COLO668 (cell line): Measurements from ENCODE around the gene PAK4.
A peak's percentile ranks its signal among the peaks of the same experiment; 100 is the strongest.
"Not testable (repeated sequence)": the region's sequence is repeated elsewhere in the genome, so short reads cannot be mapped to it uniquely, and the experiment has no call there.

Experiments
- DNase-seq: peaks from one replicate; lab custom pipeline; 2025; ENCODE audit not compliant: unreplicated experiment; lab: John Stamatoyannopoulos, UW

Gene PAK4

DNA sequence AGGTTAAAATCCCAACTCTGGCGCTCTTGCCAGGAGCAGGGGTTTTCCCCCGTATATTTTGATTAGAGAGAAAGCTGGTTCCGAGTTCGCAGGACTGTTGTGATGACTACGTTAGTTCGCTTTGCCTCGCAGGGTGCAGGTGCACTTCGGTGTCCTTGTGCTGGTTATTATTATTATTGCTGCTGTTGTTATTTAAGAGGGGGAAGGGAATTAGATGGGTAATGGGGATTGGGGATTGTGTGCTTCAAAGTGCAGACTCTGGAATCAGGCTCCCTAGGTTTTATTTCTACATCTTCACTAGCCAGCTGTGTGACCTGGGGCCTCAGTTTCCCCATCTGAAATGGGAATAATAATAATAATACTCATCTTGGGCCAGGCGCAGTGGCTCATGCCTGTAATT lies 26.2 kb upstream of the PAK4 start:
- DNase-seq = no peak

DNA sequence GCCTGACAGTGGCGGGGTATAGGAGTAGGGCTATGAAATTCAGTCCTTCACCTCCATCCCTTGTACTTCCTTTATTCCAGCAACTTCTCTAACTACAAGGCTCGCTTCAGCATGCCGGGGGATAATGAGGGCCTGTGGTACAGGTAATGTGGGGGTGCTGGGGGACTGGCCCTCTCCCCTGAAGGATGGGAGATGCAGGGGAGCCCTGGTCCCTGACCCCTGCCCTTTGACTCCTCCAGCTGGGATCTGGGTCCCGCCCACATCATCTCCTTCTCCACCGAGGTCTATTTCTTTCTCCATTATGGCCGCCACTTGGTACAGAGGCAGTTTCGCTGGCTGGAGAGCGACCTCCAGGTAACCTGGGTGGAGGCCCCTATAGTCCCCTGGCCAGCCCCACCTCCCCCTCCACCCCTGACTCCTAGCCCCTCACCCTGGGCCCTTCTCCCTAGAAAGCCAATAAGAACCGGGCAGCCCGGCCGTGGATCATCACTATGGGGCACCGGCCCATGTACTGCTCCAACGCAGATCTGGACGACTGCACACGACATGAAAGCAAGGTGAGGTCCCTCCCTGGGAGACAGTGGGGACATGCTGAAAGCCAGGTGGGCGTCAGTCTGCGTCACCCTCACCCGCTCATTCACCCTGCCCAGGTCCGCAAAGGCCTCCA lies 25.0 kb upstream of the PAK4 start:
- no peak for DNase-seq

DNA sequence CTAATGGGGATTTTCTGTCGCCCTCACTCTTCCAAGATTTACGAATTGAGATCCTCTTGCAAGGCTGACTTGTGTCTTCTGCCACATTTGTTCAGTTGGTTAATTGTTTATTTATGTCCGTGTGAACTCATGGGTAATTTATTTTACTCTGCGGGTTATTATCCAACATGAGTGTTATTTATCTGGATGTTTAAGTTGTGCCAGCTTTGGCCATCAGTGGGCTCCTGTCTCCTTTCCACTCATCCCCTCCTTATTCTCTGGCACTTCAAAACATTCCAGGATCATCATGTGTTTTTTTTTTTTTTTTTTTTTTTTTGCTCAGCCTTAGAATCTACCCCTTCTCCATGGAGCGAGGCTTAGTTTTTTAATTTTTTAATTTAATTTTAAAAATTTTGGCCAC lies 22.4 kb upstream of the PAK4 start:
- no peak for DNase-seq

DNA sequence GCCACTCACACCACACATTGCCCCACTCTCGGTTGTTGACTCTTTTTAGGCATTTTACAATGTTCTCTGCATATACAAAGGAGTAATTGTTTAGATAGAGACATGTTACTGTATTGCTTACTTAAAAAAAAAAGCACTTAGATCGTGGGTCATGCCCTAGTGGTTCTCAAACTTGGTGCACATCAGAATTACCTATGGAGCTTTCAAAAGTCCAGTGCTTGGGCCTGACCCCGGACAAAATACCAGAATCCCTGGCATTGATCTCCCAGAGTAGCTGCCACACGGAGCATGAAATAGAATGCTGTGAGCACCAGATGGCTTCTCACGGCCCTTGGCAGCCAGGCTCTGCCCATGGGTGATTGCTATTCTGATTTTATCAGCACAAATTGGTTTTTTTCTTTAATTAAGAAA lies 21.4 kb upstream of the PAK4 start:
- DNase-seq = no peak

DNA sequence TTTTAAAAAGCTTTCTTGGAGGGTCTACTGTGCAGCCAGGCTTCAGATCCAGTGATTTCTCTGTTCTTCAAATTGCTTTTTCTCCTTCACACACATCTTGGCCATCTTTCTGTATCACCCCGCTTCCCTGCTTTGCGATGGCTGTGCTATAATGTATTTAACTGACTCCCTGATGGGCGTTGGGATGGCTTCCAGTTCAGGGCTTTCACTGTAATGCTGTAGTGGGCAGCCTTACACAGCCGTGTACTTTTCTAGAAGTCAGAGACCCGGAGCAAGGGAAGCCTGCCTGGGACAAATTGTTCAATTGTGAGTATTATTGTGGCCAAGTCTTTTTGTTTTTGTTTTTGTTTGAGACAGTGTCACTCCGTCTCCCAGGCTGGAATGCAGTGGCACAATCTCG lies 19.4 kb upstream of the PAK4 start:
- DNase-seq = no peak

DNA sequence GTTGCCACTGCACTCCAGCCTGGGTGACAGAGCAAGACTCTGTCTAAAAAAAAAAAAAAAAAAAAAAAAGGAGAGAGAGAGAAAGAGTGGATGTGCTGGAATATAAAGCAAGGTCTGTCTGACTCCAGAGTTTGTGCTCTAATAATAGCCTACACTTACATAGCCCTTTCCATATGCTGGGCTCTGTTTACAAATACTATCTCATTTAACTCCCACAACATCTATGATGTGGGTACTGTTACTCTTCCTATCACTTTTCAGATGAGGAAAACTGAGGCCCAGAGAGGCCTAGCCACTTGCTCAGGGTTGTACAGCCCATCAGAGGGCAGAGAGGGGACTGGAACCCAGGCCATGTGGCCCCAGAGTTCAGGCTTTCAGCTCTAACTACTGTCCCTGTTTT lies 15.9 kb upstream of the PAK4 start:
- no peak for DNase-seq

DNA sequence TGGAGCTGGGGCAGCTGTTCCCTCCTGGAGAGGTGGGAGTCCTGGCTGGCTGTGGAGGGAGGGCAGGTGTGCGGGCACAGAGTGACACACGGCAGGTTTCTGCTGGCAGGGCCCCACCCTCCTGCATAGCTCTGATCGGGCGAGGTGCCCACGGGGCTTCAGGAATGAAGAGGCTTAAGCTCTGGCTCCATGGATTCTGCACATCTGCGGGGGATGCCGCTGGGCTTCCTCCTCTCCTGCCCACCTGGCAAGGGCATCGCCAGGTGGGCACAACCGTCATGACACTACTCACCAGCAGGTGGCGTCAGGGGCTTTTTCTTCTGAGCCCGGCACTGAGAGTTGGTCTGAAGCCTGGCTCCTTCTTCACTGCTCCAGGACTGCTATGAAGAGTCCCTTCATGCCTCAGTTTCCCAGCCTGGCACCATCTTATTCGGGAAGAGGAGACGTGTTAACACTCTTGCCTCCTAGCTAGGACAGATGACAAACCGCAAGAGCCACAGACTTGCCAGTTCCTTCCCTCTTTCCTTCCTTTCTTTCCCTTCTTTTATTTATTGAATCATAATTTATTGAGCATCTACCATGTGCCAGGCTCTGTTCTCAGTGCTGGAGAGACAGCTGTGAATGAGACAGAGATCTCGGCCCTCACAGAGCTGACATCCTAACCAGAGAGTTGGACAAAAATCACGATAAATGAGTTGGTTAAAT lies 15.2 kb upstream of the PAK4 start:
- DNase-seq = peak; percentile 64

DNA sequence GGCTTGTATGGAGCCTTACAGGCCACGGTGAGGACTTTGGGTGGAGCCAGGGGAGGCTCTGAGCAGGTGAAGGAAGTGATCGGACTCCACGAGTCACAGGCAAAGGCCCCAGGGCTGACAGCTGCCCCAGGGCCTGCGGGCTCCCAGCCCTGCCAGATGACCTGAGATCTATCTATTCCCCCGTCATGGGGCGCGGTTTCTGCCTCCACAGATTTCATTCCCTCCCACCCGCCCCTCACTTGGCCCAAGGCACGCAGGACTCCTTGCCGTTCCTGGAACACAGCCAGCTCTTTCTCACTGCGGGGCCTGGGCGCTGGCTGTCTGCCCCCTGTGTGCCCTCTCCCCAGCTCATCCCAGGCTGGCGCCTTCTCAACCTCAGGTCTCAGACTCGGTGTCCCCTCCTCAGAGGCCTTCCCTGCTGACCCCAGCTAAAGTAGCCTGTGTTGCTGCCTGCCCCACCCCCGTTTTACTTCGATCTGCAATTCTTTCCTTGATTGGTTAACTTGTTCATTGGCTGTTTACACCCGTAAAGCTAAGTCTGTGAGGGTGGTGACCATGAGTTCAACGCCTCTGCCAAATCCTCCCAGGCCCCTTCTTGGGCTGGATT lies 13.9 kb upstream of the PAK4 start:
- DNase-seq = peak; percentile 38

DNA sequence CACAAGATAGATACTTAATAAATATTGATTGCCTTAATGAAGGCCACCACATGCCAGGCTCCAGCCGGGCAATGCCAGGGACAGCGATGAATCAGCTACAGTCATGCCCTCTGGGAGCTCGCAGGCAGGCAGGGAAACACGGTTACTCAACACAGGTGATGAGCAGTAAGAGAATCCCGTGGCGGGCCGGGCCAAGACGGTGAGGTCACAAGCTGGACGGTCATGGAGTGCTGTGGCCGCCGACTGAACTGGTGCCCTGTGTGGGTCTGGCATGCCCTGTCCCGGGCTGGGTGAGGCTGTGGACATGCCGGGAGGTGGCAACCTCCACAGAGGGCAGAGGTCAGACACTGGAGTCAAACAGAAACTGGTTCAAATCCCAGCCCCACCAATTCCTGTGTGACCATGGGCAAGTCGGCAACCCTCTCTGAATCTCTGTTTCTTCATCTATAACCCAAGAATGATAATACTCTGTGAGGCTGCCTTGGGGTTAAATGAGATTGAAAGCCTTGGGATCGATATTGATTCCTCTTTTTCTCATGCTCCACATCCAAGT lies 13.2 kb upstream of the PAK4 start:
- no peak for DNase-seq

DNA sequence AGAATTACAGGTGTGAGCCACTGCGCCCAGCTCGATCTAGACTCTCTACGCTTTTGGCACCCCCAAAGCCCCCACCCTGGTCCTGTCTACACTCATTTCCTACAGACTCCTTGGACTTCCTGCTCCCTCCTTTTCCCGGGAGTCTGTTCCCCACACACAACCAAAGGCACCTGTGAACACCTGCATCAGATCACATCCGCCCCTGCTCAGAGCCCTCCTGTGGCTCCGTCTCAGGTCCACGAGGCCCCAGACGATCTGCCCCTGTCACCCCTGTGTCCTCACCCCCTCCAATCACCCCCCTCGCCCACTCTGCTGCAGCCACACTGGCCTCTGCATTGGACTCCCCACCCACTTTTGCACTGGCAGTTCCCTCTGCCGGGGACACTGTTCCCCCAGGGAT lies 12.4 kb upstream of the PAK4 start:
- no peak for DNase-seq

DNA sequence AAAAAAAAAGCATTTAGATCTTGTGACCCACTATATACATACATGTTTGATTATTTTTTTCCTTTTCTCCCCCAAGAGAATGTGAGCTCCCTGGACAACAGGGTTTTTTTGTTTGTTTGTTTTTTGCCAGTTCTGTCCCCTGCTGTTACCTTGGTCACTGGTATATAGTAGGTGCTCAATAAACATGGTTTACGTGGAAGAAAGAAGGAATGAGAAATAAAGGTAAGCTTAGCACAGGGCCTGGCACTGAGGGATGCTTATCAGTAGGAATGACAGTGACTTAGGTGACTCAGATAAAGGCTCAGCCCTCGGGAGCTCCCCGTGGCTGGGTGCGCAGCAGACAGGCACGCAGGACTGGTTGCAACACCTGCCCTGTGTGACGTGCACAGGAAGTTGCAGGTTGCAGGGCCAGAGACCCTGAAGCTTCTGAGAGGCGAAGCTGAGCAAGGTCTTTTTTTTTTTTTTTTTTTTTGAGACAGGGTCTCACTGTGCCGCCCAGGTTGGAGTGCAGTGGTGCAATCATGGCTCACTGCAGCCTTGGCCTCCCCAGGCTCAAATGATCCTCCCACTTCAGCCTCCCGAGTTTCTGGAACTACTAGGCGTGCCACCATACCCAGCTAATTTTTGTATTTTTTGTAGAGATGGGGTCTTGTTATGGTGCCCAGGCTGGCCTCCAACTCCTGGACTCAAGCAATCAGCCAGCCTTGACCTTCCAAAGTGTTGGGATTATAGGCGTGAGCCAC lies 10.3 kb upstream of the PAK4 start:
- no peak for DNase-seq

DNA sequence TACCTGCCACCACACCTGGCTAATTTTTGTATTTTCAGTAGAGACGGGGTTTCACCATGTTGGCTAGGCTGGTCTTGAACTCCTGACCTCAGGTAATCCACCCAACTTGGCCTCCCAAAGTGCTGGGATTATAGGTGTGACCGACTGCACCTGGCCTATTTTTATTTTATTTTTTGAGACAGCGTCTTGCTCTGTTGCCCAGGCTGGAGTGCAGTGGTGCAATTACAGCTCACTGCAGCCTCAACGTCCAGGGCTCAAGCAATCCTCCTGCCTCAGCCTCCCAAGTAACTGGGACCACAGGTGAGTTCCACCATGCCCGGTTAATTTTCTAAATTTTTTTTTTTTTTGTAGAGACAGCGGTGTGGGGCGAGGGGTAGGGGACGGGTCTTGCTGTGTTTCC lies 8.6 kb upstream of the PAK4 start:
- DNase-seq = not testable (repeated sequence)

DNA sequence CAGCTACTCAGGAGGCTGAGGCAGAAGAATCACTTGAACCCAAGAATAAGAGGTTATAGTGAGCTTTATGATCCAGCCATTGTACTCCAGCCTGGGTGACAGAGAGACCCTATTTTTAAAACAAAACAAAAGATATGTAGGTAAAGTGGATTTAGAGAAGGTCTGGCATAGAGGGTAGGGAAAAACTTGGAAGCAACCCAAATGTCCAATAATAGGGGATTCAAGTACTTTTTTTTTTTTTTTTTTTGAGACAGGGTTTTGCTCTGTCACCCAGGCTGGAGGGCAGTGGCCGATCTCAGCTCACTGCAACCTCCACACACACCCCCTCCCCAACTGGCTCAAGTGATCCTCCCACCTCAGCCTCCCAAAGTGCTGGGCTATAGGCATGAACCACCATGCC lies 5.8 kb upstream of the PAK4 start:
- DNase-seq = no peak

DNA sequence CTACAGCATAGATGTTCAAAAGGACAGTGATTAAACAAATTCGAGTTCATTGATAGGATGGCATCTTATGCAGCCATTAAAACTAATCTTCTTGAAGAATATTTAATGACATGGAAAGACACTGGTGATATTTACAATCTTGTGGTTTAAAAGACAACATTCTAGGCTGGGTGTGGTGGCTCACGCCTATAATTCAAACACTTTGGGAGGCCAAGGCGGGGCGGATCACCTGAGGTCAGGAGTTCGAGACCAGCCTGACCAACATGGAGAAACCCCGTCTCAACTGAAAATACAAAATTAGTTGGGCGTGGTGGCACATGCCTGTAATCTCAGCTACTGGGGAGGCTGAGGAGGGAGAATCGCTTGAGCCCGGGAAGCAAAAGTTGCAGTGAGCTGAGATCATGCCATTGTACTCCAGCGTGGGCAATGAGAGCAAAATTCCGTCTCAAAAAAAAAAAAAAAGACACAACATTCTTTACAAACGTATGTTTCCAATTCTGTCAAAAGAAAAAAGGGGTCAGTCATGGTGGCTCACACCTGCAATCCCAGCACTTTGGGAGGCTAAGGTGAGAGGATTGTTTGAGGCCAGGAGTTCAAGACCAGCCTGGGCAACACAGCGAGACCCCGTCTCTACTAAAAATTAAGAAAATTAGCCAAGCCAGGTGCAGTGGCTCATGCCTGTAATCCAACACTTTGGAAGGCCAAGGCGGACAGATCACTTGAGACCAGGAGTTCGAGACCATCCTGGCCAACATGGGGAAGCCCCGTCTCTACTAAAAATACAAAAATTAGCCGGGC lies 2.5 kb upstream of the PAK4 start:
- no peak for DNase-seq

DNA sequence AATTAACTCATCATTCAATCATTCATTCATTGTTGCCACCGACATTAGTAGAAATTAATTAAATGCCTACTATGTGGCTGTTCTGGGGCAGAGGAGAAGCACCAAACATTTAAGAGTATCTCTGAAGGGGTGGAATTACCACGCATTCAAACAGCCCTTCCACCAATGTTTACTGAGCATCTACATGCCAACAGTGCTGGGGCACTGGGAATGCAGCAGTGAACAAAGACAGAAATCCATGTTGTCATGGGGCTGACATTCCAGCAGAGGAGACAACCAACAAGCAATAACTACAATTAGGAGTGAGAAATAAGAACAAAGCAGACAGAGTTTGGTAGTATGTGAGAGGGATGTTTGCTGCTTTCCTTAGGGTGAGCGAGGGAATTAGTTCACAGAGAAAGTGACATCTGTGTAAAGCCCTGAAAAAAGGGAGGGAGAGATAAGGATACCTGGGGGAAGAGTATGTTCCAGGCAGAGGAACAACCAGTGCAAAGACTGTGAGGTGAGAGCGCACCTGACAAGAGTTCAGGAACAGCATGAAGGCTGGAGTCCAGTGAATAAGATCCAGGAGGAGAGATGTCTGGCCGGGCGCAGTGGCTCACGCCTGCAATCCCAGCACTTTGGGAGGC lies 1.3 kb upstream of the PAK4 start:
- DNase-seq = no peak

DNA sequence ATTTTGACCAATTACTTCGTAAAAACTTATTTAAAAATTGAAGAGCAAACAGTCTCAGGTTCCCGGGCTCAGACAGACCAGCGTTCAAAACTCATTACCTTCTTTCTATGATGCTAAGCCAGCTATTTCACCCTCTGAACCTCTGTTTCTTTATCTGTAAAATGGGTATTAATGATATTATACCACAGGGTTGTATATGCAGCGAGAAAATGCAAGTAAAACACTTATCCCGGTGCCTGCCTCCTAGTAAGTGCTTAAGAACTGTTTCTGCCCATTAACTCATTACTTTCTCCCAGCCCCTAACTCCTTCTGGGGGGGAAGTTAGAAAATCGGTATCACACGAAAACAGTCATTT lies 410 bp upstream of the PAK4 start:
- no peak for DNase-seq

DNA sequence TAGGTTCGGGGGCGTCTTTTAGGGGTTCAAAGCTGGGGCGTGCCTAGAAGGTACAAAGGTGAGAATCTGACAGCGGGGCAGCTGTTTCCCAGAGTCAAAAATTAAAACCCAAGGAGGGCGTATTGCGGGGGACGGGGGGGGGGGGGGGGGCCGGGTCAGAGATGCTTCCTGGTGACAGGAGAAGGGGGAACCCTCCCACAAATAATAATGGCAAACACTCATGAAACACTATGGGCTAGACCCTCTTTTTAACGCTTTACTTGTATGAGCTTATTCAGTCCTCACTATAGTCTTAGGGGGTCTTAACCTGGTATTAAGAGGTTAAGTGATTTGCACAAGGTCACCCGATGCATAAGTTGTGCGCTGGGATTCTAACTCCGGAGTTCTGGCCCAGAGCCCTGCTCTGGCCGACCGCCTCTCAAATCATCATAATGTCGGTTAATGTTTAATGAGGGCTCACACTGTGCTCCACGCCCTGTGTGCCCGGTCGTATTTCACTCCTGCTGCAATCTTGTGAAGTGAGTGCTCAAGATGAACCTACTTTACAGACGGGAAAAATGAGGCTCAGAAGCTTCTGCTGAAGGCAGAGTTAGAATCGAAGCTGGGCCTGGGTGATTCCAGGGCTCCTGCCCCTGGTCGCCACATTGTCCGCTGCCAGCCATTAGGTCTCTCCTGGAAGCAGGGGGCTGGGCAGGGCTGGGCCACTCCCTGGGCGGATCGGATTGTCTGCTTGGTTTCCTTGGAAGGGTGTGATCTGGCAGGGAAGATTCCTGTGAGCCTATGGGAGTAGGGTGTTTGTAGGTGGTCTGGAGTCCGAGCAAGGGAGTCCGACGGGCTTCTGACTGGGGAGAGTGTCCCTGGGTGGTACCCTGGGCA lies 964 bp downstream of the PAK4 start:
- peak; percentile 73 for DNase-seq

DNA sequence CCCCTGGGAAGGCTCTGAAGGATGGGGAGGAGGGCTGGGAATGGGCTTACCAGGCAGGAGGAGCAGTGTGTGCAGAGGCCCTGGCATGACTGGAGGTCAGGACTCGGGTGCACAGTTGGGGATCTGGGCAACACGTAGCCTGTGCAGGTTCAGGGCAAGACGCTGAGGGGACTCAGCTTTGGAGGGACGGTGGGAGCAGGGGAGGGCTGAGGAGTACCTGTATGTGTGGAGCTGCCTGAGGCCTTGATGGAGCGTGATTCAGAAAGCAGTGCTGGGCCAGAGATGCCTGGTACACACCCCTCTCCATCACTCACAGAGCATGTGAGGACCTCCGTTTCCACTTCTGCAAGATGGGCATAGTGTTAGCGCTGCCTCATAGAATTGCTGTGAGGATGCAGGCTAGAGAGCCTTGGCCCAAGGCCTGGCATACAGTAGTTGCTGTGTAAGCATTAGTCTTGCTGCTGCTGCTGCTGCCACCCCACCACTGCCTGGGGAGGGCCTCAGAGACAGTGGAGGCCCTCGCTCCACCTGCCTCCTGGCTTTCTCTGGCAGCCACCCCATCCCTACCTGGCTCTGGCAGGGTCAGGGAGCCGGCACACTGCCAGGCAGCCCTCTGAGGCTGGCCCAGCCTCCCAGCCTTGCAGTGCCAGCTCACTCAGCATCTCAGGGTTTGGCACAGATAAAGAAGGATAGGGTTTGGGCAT lies 2.4 kb downstream of the PAK4 start:
- no peak for DNase-seq
